ENCODE results near the gene GDF15. TPM values are rescaled to one million over a fixed set of nuclear protein-coding genes. Genes with fewer than 3 reads are reported as not detected.

The GDF15 gene
- total and polyA plus RNA-seq, 2 donors (not counting 1 experiment from before 2014, with no cell fraction given) = 0.19 TPM; not detected in 1

GRCh38 chr19:18415178-18415867, 29.4 kb downstream of the GDF15 start:
- TF ChIP-seq EZH2 (IDR thresholded peaks at IDR 0.05; ENCODE audit: borderline replicate concordance, insufficient read depth, low read depth, low read length, poor library complexity, severe bottlenecking) (no peak), CTCF (IDR thresholded peaks at IDR 0.05) (no peak)
- DNase-seq = peak; percentile 34
- no peak for ATAC-seq (ENCODE audit: low read depth)
- Mint-ChIP-seq H3K9me3 (ENCODE audit: insufficient read depth) (no peaks in the 10 kb centered on the region), H3K27ac (no peak overlapping the region), H3K4me3 (peak overlapping the region; percentile 19), H3K27me3 (peaks cover 53% of the 10 kb centered on the region), H3K4me1 (peaks cover 49% of the 10 kb centered on the region)
- Histone ChIP-seq H4K20me1 (ENCODE audit: control insufficient read depth, insufficient read depth, low read length, poor library complexity, severe bottlenecking) (peaks cover 24% of the 10 kb centered on the region), H3K9ac (ENCODE audit: low read length) (no peak overlapping the region), H3K27ac (ENCODE audit: low read length in 2 of 2) (no peak overlapping the region), H3K9me3 (ENCODE audit: control extremely low read depth in 1 of 3, control insufficient read depth in 2 of 3, insufficient read depth in 1 of 3, low read length in 2 of 3) (peaks cover 0 to 28% (median 0%) of the 10 kb centered on the region in 3 donors), H3K79me2 (ENCODE audit: control insufficient read depth, insufficient read depth, low read length) (peaks cover 6% of the 10 kb centered on the region), H3K4me2 (replicated peaks; ENCODE audit: low read depth, low read length, poor library complexity, severe bottlenecking) (peak overlapping the region; percentile 26), H3K4me1 (ENCODE audit: control insufficient read depth in 2 of 2, insufficient read depth in 2 of 2, low read length in 2 of 2) (peaks cover 53% of the 10 kb centered on the region in 2 donors), H3K36me3 (replicated peaks in 1 of 2; ENCODE audit: control extremely low read depth in 1 of 2, control insufficient read depth in 1 of 2, extremely low read depth in 1 of 2, insufficient read depth in 2 of 2, low read length in 1 of 2) (no peaks in the 10 kb centered on the region), H2AFZ (ENCODE audit: insufficient read depth, low read depth, low read length, poor library complexity, severe bottlenecking) (no peak overlapping the region), H3K27me3 (replicated peaks in 1 of 4; ENCODE audit: control extremely low read depth in 1 of 4, control insufficient read depth in 3 of 4, insufficient read depth in 4 of 4, low read length in 3 of 4) (peaks cover 0 to 67% (median 37%) of the 10 kb centered on the region in 4 experiments), H3K4me3 (ENCODE audit: control extremely low read depth in 1 of 5, extremely low read depth in 1 of 5, insufficient read depth in 1 of 5, low read depth in 2 of 5, low read length in 4 of 5) (no peak overlapping the region)
- ChIA-PET CTCF (interaction anchor here (0.7 to 9.3 kb wide), 5 partner anchors 27 to 184 kb away, joined by 4 to 196 read pairs (median 41); partner anchors contain the start of gene GDF15), POLR2A (interaction anchor here (0.9 kb wide), 1 partner anchor 22 kb away, joined by 3 read pairs; no protein-coding TSS in a partner anchor)
- WGBS (ENCODE audit: insufficient coverage) = 8% methylated on average over 22 of the region's 25 CpGs
- intact Hi-C loops (cut with micrococcal nuclease) = no loop called here

GRCh38 chr19:18416778-18417249, 30.9 kb downstream of the GDF15 start:
- ATAC-seq (ENCODE audit: low read depth) (no peak), DNase-seq (peak; percentile 70)
- H3K27me3 ChIP-seq (replicated peaks in 1 of 4; ENCODE audit: control extremely low read depth in 1 of 4, control insufficient read depth in 3 of 4, insufficient read depth in 4 of 4, low read length in 3 of 4) = peaks cover 0 to 62% (median 35%) of the 10 kb centered on the region in 4 experiments
- H3K27ac Mint-ChIP-seq = peak overlapping the region; percentile 70
- peaks cover 35% of the 10 kb centered on the region for H4K20me1 ChIP-seq (ENCODE audit: control insufficient read depth, insufficient read depth, low read length, poor library complexity, severe bottlenecking)
- H3K9ac ChIP-seq (ENCODE audit: low read length) = peak overlapping the region; percentile 39
- H3K27ac ChIP-seq (ENCODE audit: low read length in 2 of 2) = no peak overlapping the region
- H3K4me3 Mint-ChIP-seq = peak overlapping the region; percentile 78
- POLR2A ChIA-PET = interaction anchor here (0.5 to 0.8 kb wide), 4 partner anchors 28 to 416 kb away, joined by 3 to 4 read pairs (median 3); no protein-coding TSS in a partner anchor
- CTCF ChIA-PET = interaction anchor here (9.3 kb wide), 1 partner anchor 29 kb away, joined by 196 read pairs; the partner anchor contains the start of gene GDF15
- H3K4me2 ChIP-seq (replicated peaks; ENCODE audit: low read depth, low read length, poor library complexity, severe bottlenecking) = peak overlapping the region; percentile 97
- WGBS (ENCODE audit: insufficient coverage) = 3% methylated on average over 40 of the region's 44 CpGs
- peaks cover 8% of the 10 kb centered on the region for H3K79me2 ChIP-seq (ENCODE audit: control insufficient read depth, insufficient read depth, low read length)
- no peak for TF ChIP-seq CTCF (IDR thresholded peaks at IDR 0.05)
- TF ChIP-seq EZH2 (IDR thresholded peaks at IDR 0.05; ENCODE audit: borderline replicate concordance, insufficient read depth, low read depth, low read length, poor library complexity, severe bottlenecking) = no peak
- intact Hi-C loops (cut with micrococcal nuclease) = no loop called here
- peak overlapping the region in 2 of 5 experiments; percentile 11 to 23 for H3K4me3 ChIP-seq (ENCODE audit: control extremely low read depth in 1 of 5, extremely low read depth in 1 of 5, insufficient read depth in 1 of 5, low read depth in 2 of 5, low read length in 4 of 5)
- peaks cover 59 to 63% of the 10 kb centered on the region in 2 donors for H3K4me1 ChIP-seq (ENCODE audit: control insufficient read depth in 2 of 2, insufficient read depth in 2 of 2, low read length in 2 of 2)
- H3K4me1 Mint-ChIP-seq = peaks cover 56% of the 10 kb centered on the region
- no peak overlapping the region for H2AFZ ChIP-seq (ENCODE audit: insufficient read depth, low read depth, low read length, poor library complexity, severe bottlenecking)
- no peaks in the 10 kb centered on the region for H3K9me3 Mint-ChIP-seq (ENCODE audit: insufficient read depth)
- H3K36me3 ChIP-seq (replicated peaks in 1 of 2; ENCODE audit: control extremely low read depth in 1 of 2, control insufficient read depth in 1 of 2, extremely low read depth in 1 of 2, insufficient read depth in 2 of 2, low read length in 1 of 2) = no peaks in the 10 kb centered on the region
- peaks cover 0 to 28% (median 0%) of the 10 kb centered on the region in 3 donors for H3K9me3 ChIP-seq (ENCODE audit: control extremely low read depth in 1 of 3, control insufficient read depth in 2 of 3, insufficient read depth in 1 of 3, low read length in 2 of 3)
- H3K27me3 Mint-ChIP-seq = peaks cover 43% of the 10 kb centered on the region
